ENCODE results near the gene ZYG11A.

Gene ZYG11A

DNA sequence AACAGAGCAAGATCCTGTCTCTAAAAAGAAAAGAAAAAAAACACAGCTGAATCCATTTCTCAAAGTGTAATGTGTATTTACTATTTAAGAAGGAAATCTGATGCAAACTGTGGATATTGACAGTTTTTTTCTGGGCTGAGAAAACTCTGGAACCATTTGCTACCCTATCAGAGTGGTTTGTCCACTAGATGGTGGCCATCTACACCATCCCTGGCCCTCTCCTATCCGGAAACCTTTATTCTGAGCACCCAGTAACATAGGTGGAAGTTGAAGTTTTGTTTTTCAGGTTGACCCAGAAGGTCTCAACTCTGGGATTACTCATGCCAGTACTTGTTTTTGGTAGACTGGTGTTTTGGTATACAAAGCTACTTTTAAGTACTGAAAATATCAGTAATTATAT is 58.8 kb downstream of the ZYG11A start:
- Histone ChIP-seq H3K9ac (ENCODE audit: low read length) (no peak overlapping the region), H3K4me1 (ENCODE audit: control insufficient read depth, low read depth, low read length) (no peaks in the 10 kb centered on the region), H3K4ac (ENCODE audit: low read depth, low read length) (no peak overlapping the region), H3K27me3 (ENCODE audit: insufficient read depth, low read length, poor library complexity) (no peaks in the 10 kb centered on the region), H3K56ac (ENCODE audit: low read length) (no peak overlapping the region), H2BK120ac (ENCODE audit: low read depth, low read length) (no peak overlapping the region), H3K27ac (ENCODE audit: low read depth, low read length) (no peak overlapping the region), H2BK5ac (ENCODE audit: low read length) (no peak overlapping the region), H3K79me2 (ENCODE audit: control insufficient read depth, insufficient read depth, low read length) (no peaks in the 10 kb centered on the region), H3K4me2 (ENCODE audit: low read length) (no peak overlapping the region), H2BK15ac (replicated peaks; ENCODE audit: low read depth) (no peak overlapping the region), H4K5ac (ENCODE audit: low read length) (no peak overlapping the region), H3K18ac (ENCODE audit: low read length) (no peak overlapping the region), H2AK5ac (ENCODE audit: low read length) (no peak overlapping the region), H3K79me1 (ENCODE audit: low read length) (no peaks in the 10 kb centered on the region), H4K8ac (ENCODE audit: low read depth, low read length) (no peak overlapping the region), H3K23ac (ENCODE audit: low read length) (no peak overlapping the region), H3K36me3 (ENCODE audit: control insufficient read depth, insufficient read depth, low read length) (no peaks in the 10 kb centered on the region), H3K4me3 (ENCODE audit: low read length) (no peak overlapping the region)
- WGBS (ENCODE audit: extremely low coverage, insufficient coverage, low lambda C conversion rate), result no CpG with 5 or more reads among the region's 1 CpG
- no peak for DNase-seq

- H2BK15ac ChIP-seq (replicated peaks; ENCODE audit: low read depth), result no peak overlapping the region
- no peak overlapping the region for H4K8ac ChIP-seq (ENCODE audit: low read depth, low read length)
- no peaks in the 10 kb centered on the region for H3K4me1 ChIP-seq (ENCODE audit: control insufficient read depth, low read depth, low read length)
- no peak overlapping the region for H3K9ac ChIP-seq (ENCODE audit: low read length)
- H3K27me3 ChIP-seq (ENCODE audit: insufficient read depth, low read length, poor library complexity), result no peaks in the 10 kb centered on the region
- no peak overlapping the region for H4K5ac ChIP-seq (ENCODE audit: low read length)
- no peak overlapping the region for H2AK5ac ChIP-seq (ENCODE audit: low read length)
- H3K36me3 ChIP-seq (ENCODE audit: control insufficient read depth, insufficient read depth, low read length), result no peaks in the 10 kb centered on the region
- no peak overlapping the region for H3K18ac ChIP-seq (ENCODE audit: low read length)
- H3K4me3 ChIP-seq (ENCODE audit: low read length), result no peak overlapping the region
- no peak overlapping the region for H3K4me2 ChIP-seq (ENCODE audit: low read length)
- H3K23ac ChIP-seq (ENCODE audit: low read length), result no peak overlapping the region
- H3K79me2 ChIP-seq (ENCODE audit: control insufficient read depth, insufficient read depth, low read length), result no peaks in the 10 kb centered on the region
- H3K79me1 ChIP-seq (ENCODE audit: low read length), result no peaks in the 10 kb centered on the region
- no CpG with 5 or more reads among the region's 13 CpGs for WGBS (ENCODE audit: extremely low coverage, insufficient coverage, low lambda C conversion rate)
- H2BK120ac ChIP-seq (ENCODE audit: low read depth, low read length), result no peak overlapping the region
- H3K27ac ChIP-seq (ENCODE audit: low read depth, low read length), result no peak overlapping the region
- no peak overlapping the region for H2BK5ac ChIP-seq (ENCODE audit: low read length)
- no peak for DNase-seq
- no peak overlapping the region for H3K56ac ChIP-seq (ENCODE audit: low read length)
- H3K4ac ChIP-seq (ENCODE audit: low read depth, low read length), result no peak overlapping the region
Measured at GRCh38 chr1:52904208-52904926, 61.8 kb downstream of the ZYG11A start.

DNA sequence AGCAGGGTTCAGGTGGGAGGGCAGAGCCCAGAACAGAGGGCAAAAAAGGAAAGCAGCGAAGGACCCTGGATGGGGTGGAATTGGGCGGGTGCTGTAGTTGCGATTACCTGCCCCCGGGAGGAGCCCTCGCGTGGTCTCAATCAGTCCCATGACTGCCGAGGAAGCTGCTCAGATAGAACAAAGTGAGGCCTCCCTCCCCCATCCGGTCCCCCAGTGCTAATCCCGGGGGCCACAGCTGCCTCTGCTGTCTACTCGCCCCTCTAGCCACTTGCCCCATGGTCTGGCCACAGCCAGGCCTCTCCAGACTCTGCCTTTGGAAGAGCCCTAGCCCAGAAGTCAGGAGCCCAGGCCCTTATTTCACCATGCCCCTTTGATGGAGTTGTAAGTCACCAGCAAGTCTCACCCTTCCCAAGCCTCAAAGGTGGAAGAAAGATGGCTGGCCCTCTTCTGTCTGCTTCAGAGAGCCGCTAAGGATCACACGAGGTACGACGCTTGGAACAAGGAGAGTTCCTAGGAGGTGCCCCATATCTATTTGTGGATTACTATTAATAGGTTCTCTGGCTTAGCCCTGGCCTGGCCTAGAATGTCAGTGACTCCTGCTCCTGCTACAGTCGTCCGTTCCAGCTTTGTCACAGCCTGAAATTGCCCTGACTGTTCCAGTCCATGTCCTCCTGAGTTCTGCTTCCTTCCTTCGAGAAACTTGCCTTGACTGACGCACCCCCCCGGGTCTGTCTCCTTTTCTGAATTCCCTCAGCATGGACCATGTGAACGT is 62.6 kb downstream of the ZYG11A start:
- H3K4me1 ChIP-seq (ENCODE audit: control insufficient read depth, low read depth, low read length), result no peaks in the 10 kb centered on the region
- WGBS (ENCODE audit: extremely low coverage, insufficient coverage, low lambda C conversion rate), result no CpG with 5 or more reads among the region's 20 CpGs
- H2BK15ac ChIP-seq (replicated peaks; ENCODE audit: low read depth), result no peak overlapping the region
- no peak overlapping the region for H4K8ac ChIP-seq (ENCODE audit: low read depth, low read length)
- no peaks in the 10 kb centered on the region for H3K27me3 ChIP-seq (ENCODE audit: insufficient read depth, low read length, poor library complexity)
- H2BK5ac ChIP-seq (ENCODE audit: low read length), result no peak overlapping the region
- no peak overlapping the region for H4K5ac ChIP-seq (ENCODE audit: low read length)
- no peak overlapping the region for H3K4me3 ChIP-seq (ENCODE audit: low read length)
- H3K4ac ChIP-seq (ENCODE audit: low read depth, low read length), result no peak overlapping the region
- H3K79me2 ChIP-seq (ENCODE audit: control insufficient read depth, insufficient read depth, low read length), result no peaks in the 10 kb centered on the region
- no peak overlapping the region for H2BK120ac ChIP-seq (ENCODE audit: low read depth, low read length)
- DNase-seq, result peak; percentile 68
- no peak overlapping the region for H3K4me2 ChIP-seq (ENCODE audit: low read length)
- H3K23ac ChIP-seq (ENCODE audit: low read length), result no peak overlapping the region
- H3K36me3 ChIP-seq (ENCODE audit: control insufficient read depth, insufficient read depth, low read length), result no peaks in the 10 kb centered on the region
- H3K27ac ChIP-seq (ENCODE audit: low read depth, low read length), result no peak overlapping the region
- peak overlapping the region; percentile 53 for H3K56ac ChIP-seq (ENCODE audit: low read length)
- no peak overlapping the region for H3K9ac ChIP-seq (ENCODE audit: low read length)
- H3K18ac ChIP-seq (ENCODE audit: low read length), result no peak overlapping the region
- no peaks in the 10 kb centered on the region for H3K79me1 ChIP-seq (ENCODE audit: low read length)
- no peak overlapping the region for H2AK5ac ChIP-seq (ENCODE audit: low read length)

GRCh38 chr1:52906135-52906603 is 63.6 kb downstream of the ZYG11A start:
- no peak overlapping the region for H2BK5ac ChIP-seq (ENCODE audit: low read length)
- H3K23ac ChIP-seq (ENCODE audit: low read length), result no peak overlapping the region
- no peaks in the 10 kb centered on the region for H3K79me1 ChIP-seq (ENCODE audit: low read length)
- no peak overlapping the region for H3K18ac ChIP-seq (ENCODE audit: low read length)
- no peak overlapping the region for H2BK120ac ChIP-seq (ENCODE audit: low read depth, low read length)
- no peak for DNase-seq
- H3K79me2 ChIP-seq (ENCODE audit: control insufficient read depth, insufficient read depth, low read length), result no peaks in the 10 kb centered on the region
- H3K9ac ChIP-seq (ENCODE audit: low read length), result no peak overlapping the region
- no peak overlapping the region for H4K8ac ChIP-seq (ENCODE audit: low read depth, low read length)
- H4K5ac ChIP-seq (ENCODE audit: low read length), result no peak overlapping the region
- H2BK15ac ChIP-seq (replicated peaks; ENCODE audit: low read depth), result no peak overlapping the region
- no peak overlapping the region for H3K4me2 ChIP-seq (ENCODE audit: low read length)
- no peaks in the 10 kb centered on the region for H3K4me1 ChIP-seq (ENCODE audit: control insufficient read depth, low read depth, low read length)
- no CpG with 5 or more reads among the region's 6 CpGs for WGBS (ENCODE audit: extremely low coverage, insufficient coverage, low lambda C conversion rate)
- H3K4ac ChIP-seq (ENCODE audit: low read depth, low read length), result no peak overlapping the region
- no peak overlapping the region for H2AK5ac ChIP-seq (ENCODE audit: low read length)
- H3K27ac ChIP-seq (ENCODE audit: low read depth, low read length), result no peak overlapping the region
- no peaks in the 10 kb centered on the region for H3K36me3 ChIP-seq (ENCODE audit: control insufficient read depth, insufficient read depth, low read length)
- no peaks in the 10 kb centered on the region for H3K27me3 ChIP-seq (ENCODE audit: insufficient read depth, low read length, poor library complexity)
- no peak overlapping the region for H3K56ac ChIP-seq (ENCODE audit: low read length)
- H3K4me3 ChIP-seq (ENCODE audit: low read length), result no peak overlapping the region

GRCh38 chr1:52907068-52907811 is 64.7 kb downstream of the ZYG11A start:
- no peak overlapping the region for H2BK15ac ChIP-seq (replicated peaks; ENCODE audit: low read depth)
- no peak overlapping the region for H3K9ac ChIP-seq (ENCODE audit: low read length)
- H3K4me1 ChIP-seq (ENCODE audit: control insufficient read depth, low read depth, low read length), result no peaks in the 10 kb centered on the region
- WGBS (ENCODE audit: extremely low coverage, insufficient coverage, low lambda C conversion rate), result no CpG with 5 or more reads among the region's 9 CpGs
- H2BK5ac ChIP-seq (ENCODE audit: low read length), result no peak overlapping the region
- no peaks in the 10 kb centered on the region for H3K27me3 ChIP-seq (ENCODE audit: insufficient read depth, low read length, poor library complexity)
- no peak overlapping the region for H4K8ac ChIP-seq (ENCODE audit: low read depth, low read length)
- H3K36me3 ChIP-seq (ENCODE audit: control insufficient read depth, insufficient read depth, low read length), result no peaks in the 10 kb centered on the region
- H3K18ac ChIP-seq (ENCODE audit: low read length), result no peak overlapping the region
- H3K4me3 ChIP-seq (ENCODE audit: low read length), result no peak overlapping the region
- H3K4ac ChIP-seq (ENCODE audit: low read depth, low read length), result no peak overlapping the region
- no peak overlapping the region for H3K4me2 ChIP-seq (ENCODE audit: low read length)
- no peak overlapping the region for H3K56ac ChIP-seq (ENCODE audit: low read length)
- no peaks in the 10 kb centered on the region for H3K79me2 ChIP-seq (ENCODE audit: control insufficient read depth, insufficient read depth, low read length)
- DNase-seq, result no peak
- no peak overlapping the region for H3K27ac ChIP-seq (ENCODE audit: low read depth, low read length)
- H2BK120ac ChIP-seq (ENCODE audit: low read depth, low read length), result no peak overlapping the region
- H2AK5ac ChIP-seq (ENCODE audit: low read length), result no peak overlapping the region
- no peak overlapping the region for H4K5ac ChIP-seq (ENCODE audit: low read length)
- no peak overlapping the region for H3K23ac ChIP-seq (ENCODE audit: low read length)
- no peaks in the 10 kb centered on the region for H3K79me1 ChIP-seq (ENCODE audit: low read length)
